Measurements from ENCODE around the gene OFD1. TPM values are rescaled to one million over a fixed set of nuclear protein-coding genes. Genes with fewer than 3 reads are reported as not detected.

OFD1 gene
- total and polyA plus RNA-seq, 11 donors: 5.6 to 15.8 (median 8.9) TPM

GRCh38 chrX:13764281-13764680, 29.7 kb downstream of the OFD1 start:
- WGBS, 4 donors: 41 to 57% (median 42%) methylated on average over 7 of the region's 7 CpGs
- peaks cover 0 to 65% (median 33%) of the 10 kb centered on the region in 9 donors for H3K36me3 ChIP-seq
- no peaks in the 10 kb centered on the region for H3K9me3 ChIP-seq
- peaks cover 0 to 6% (median 0%) of the 10 kb centered on the region in 9 donors for H3K27me3 ChIP-seq
- peaks cover 0 to 34% (median 8%) of the 10 kb centered on the region in 12 donors for H3K4me1 ChIP-seq
- DNase-seq (peak in 3 of 5 donors; percentile 13 to 27 (median 25)), ATAC-seq (peak in 2 of 4 donors; percentile 43 to 68)
- intact Hi-C loops (cut with DNase I): loop anchor here in 1 of 10 donors (10.0 kb wide), 1 partner anchor 271 kb away; no protein-coding TSS in a partner anchor
- TF ChIP-seq POLR2A (IDR thresholded peaks at IDR 0.05): no peak
- TF ChIP-seq CTCF (IDR thresholded peaks at IDR 0.05): no peak
- H3K4me3 ChIP-seq: peak overlapping the region in 1 of 12 donors; percentile 6
- peak overlapping the region; percentile 16 to 64 (median 51) for H3K27ac ChIP-seq

- Histone ChIP-seq H3K36me3 (peaks cover 0 to 65% (median 38%) of the 10 kb centered on the region in 9 donors), H3K27me3 (peaks cover 0 to 6% (median 0%) of the 10 kb centered on the region in 9 donors), H3K27ac (peak overlapping the region; percentile 16 to 64 (median 51)), H3K9me3 (no peaks in the 10 kb centered on the region), H3K4me1 (peaks cover 0 to 31% (median 8%) of the 10 kb centered on the region in 12 donors), H3K4me3 (no peak overlapping the region)
- DNase-seq (peak in 3 of 5 donors; percentile 18 to 56 (median 28)), ATAC-seq (peak in 3 of 4 donors; percentile 29 to 62 (median 42))
- intact Hi-C loops (cut with DNase I): loop anchor here in 2 of 10 donors (5.0 to 10.0 kb wide), 2 partner anchors 268 to 270 kb away; no protein-coding TSS in a partner anchor
- 36 to 63% (median 45%) methylated on average over 6 of the region's 6 CpGs for WGBS, 4 donors
- TF ChIP-seq CTCF (IDR thresholded peaks at IDR 0.05) (peak in 11 of 12 donors; percentile 8 to 46 (median 21)), POLR2A (IDR thresholded peaks at IDR 0.05) (no peak)
Observed at GRCh38 chrX:13764765-13765164, 30.2 kb downstream of the OFD1 start.

- H3K4me1 ChIP-seq: peaks cover 0 to 18% (median 7%) of the 10 kb centered on the region in 12 donors
- 89 to 96% (median 93%) methylated on average over 4 of the region's 4 CpGs for WGBS, 4 donors
- peaks cover 0 to 71% (median 42%) of the 10 kb centered on the region in 9 donors for H3K36me3 ChIP-seq
- no peak overlapping the region for H3K27ac ChIP-seq
- no peaks in the 10 kb centered on the region for H3K9me3 ChIP-seq
- DNase-seq: no peak
- TF ChIP-seq POLR2A (IDR thresholded peaks at IDR 0.05): no peak
- TF ChIP-seq CTCF (IDR thresholded peaks at IDR 0.05): no peak
- intact Hi-C loops (cut with DNase I): loop anchor here in 2 of 10 donors (5.0 to 10.0 kb wide), 2 partner anchors 263 to 266 kb away; no protein-coding TSS in a partner anchor
- no peaks in the 10 kb centered on the region for H3K27me3 ChIP-seq
- no peak for ATAC-seq
- H3K4me3 ChIP-seq: no peak overlapping the region
Observed at GRCh38 chrX:13768939-13769338, 34.4 kb downstream of the OFD1 start.

GRCh38 chrX:13770013-13770535, 35.5 kb downstream of the OFD1 start:
- peaks cover 0 to 80% (median 52%) of the 10 kb centered on the region in 9 donors for H3K36me3 ChIP-seq
- H3K27me3 ChIP-seq: no peaks in the 10 kb centered on the region
- intact Hi-C loops (cut with DNase I): loop anchor here in 1 of 10 donors (10.0 kb wide), 1 partner anchor 255 kb away; the partner anchor contains the start of gene GEMIN8
- no peak for ATAC-seq
- H3K4me3 ChIP-seq: no peak overlapping the region
- no peaks in the 10 kb centered on the region for H3K9me3 ChIP-seq
- H3K4me1 ChIP-seq: peaks cover 0 to 8% (median 1%) of the 10 kb centered on the region in 12 donors
- DNase-seq: no peak
- 85 to 92% (median 89%) methylated on average over 3 of the region's 3 CpGs for WGBS, 4 donors
- H3K27ac ChIP-seq: no peak overlapping the region
- TF ChIP-seq CTCF (IDR thresholded peaks at IDR 0.05) (no peak), POLR2A (IDR thresholded peaks at IDR 0.05) (no peak)

Data from heart left ventricle (tissue), 16 donors.